Loucy (cell line): ENCODE measurements around the gene CBX7.

ENCODE experiments used
- H2AFZ ChIP-seq: fragments of 200-600 bp; sonication (generic); 2 replicates; pipeline ENCODE4 v1.6.0; 2016; ENCODE audit warnings: antibody characterized with exemption, mild to moderate bottlenecking, low read length, moderate library complexity
- H3F3A ChIP-seq: fragments of 200-600 bp; 2 replicates; pipeline ENCODE4 v1.6.0; 2016; ENCODE audit warnings: antibody characterized with exemption, low read depth, mild to moderate bottlenecking
- H3K27me3 ChIP-seq: fragments of 200-600 bp; sonication (generic); 2 replicates; pipeline ENCODE4 v1.6.1; 2014; ENCODE audit warnings: low read length, mild to moderate bottlenecking; ENCODE audit not compliant: insufficient read depth, poor library complexity, severe bottlenecking
- H3K36me3 ChIP-seq: fragments of 200-600 bp; sonication (generic); 2 replicates; pipeline ENCODE4 v1.6.1; 2016; ENCODE audit warnings: low read length; ENCODE audit not compliant: insufficient read depth
- H3K4me1 ChIP-seq: fragments of 200-600 bp; sonication (generic); 2 replicates; pipeline ENCODE4 v1.5.1; 2014; ENCODE audit warnings: low read length, mild to moderate bottlenecking; ENCODE audit not compliant: insufficient read depth, poor library complexity, severe bottlenecking
- H3K4me2 ChIP-seq: fragments of 200-600 bp; sonication (generic); 2 replicates; pipeline ENCODE4 v1.6.0; 2014; ENCODE audit warnings: antibody characterized with exemption, low read length, low read depth, mild to moderate bottlenecking; ENCODE audit not compliant: poor library complexity, severe bottlenecking
- H3K4me3 ChIP-seq: fragments of 200-600 bp; sonication (generic); 2 replicates; pipeline ENCODE4 v1.5.1; 2014; ENCODE audit warnings: low read length, mild to moderate bottlenecking, mixed read lengths; ENCODE audit not compliant: poor library complexity, severe bottlenecking
- H3K79me2 ChIP-seq: fragments of 200-600 bp; sonication (generic); 2 replicates; pipeline ENCODE4 v1.6.1; 2014; ENCODE audit warnings: low read length; ENCODE audit not compliant: insufficient read depth
- H3K9ac ChIP-seq: fragments of 200-600 bp; sonication (generic); 2 replicates; pipeline ENCODE4 v1.6.0; 2014; ENCODE audit warnings: mild to moderate bottlenecking, low read depth, low read length, moderate library complexity; ENCODE audit not compliant: poor library complexity, severe bottlenecking
- H3K9me2 ChIP-seq: fragments of 200-600 bp; sonication (generic); replicated peaks from 2 replicates; pipeline ENCODE4 v1.6.1; 2016; ENCODE audit warnings: low read depth, low read length, mixed read lengths
- H3K9me3 ChIP-seq: fragments of 200-600 bp; sonication (generic); 2 replicates; pipeline ENCODE4 v1.6.1; 2014; ENCODE audit warnings: mild to moderate bottlenecking, antibody characterized with exemption, low read length, low read depth; ENCODE audit not compliant: insufficient read depth
- H4K20me1 ChIP-seq: fragments of 200-600 bp; sonication (generic); 2 replicates; pipeline ENCODE4 v1.6.0; 2014; ENCODE audit warnings: antibody characterized with exemption, low read length, mild to moderate bottlenecking; ENCODE audit not compliant: insufficient read depth, poor library complexity, severe bottlenecking
- CTCF ChIP-seq: fragments of 200-600 bp; sonication (generic); conservative IDR thresholded peaks from 2 replicates; pipeline ENCODE4 v1.5.1; 2014; ENCODE audit warnings: mild to moderate bottlenecking, antibody characterized with exemption, low read length
- EZH2phosphoT487 ChIP-seq: fragments of 200-600 bp; IDR thresholded peaks from 2 replicates; pipeline ENCODE4 v1.6.1; 2018; ENCODE audit warnings: antibody characterized with exemption, mild to moderate bottlenecking, moderate library complexity, borderline replicate concordance

CBX7 gene

GRCh38 chr22:39149915-39150847 is 2.3 kb downstream of the CBX7 start:
- Histone ChIP-seq H3K27me3 (no peaks in the 10 kb centered on the region), H3K79me2 (no peaks in the 10 kb centered on the region), H3K4me1 (peaks cover 13% of the 10 kb centered on the region), H3K4me2 (no peak overlapping the region), H3K9me2 (no peaks in the 10 kb centered on the region), H3K9me3 (no peaks in the 10 kb centered on the region), H3K4me3 (no peak overlapping the region), H3F3A (no peaks in the 10 kb centered on the region; the same call in 1 of the 2 replicates), H3K36me3 (no peaks in the 10 kb centered on the region), H2AFZ (no peak overlapping the region), H4K20me1 (no peaks in the 10 kb centered on the region), H3K9ac (no peak overlapping the region)
- peak; percentile 22; the same call in 1 of the 2 replicates for TF ChIP-seq CTCF
- TF ChIP-seq EZH2phosphoT487, result no peak

GRCh38 chr22:39148727-39149535 is 3.5 kb downstream of the CBX7 start:
- H3F3A ChIP-seq, result no peaks in the 10 kb centered on the region
- no peaks in the 10 kb centered on the region for H3K9me3 ChIP-seq
- no peaks in the 10 kb centered on the region for H3K9me2 ChIP-seq
- H2AFZ ChIP-seq, result no peak overlapping the region
- peaks cover 25% of the 10 kb centered on the region for H3K4me1 ChIP-seq
- no peaks in the 10 kb centered on the region for H3K27me3 ChIP-seq
- H3K36me3 ChIP-seq, result no peaks in the 10 kb centered on the region
- H4K20me1 ChIP-seq, result no peaks in the 10 kb centered on the region
- no peak overlapping the region for H3K4me2 ChIP-seq
- no peaks in the 10 kb centered on the region for H3K79me2 ChIP-seq
- H3K4me3 ChIP-seq, result no peak overlapping the region
- no peak overlapping the region for H3K9ac ChIP-seq
- TF ChIP-seq EZH2phosphoT487, result no peak
- no peak for TF ChIP-seq CTCF

- no peak overlapping the region for H3K4me3 ChIP-seq
- no peak overlapping the region for H3K9ac ChIP-seq
These were observed 4.3 kb downstream of the CBX7 start for GRCh38 chr22:39148026-39148726.

More at GRCh38 chr22:39148026-39148726, 4.3 kb downstream of the CBX7 start:
- Histone ChIP-seq H3K4me1 (peaks cover 24% of the 10 kb centered on the region), H3K79me2 (no peaks in the 10 kb centered on the region), H3K27me3 (no peaks in the 10 kb centered on the region), H3K9me3 (no peaks in the 10 kb centered on the region), H3F3A (no peaks in the 10 kb centered on the region), H2AFZ (no peak overlapping the region), H3K36me3 (no peaks in the 10 kb centered on the region), H3K9me2 (no peaks in the 10 kb centered on the region), H4K20me1 (no peaks in the 10 kb centered on the region), H3K4me2 (no peak overlapping the region)
- TF ChIP-seq CTCF (no peak), EZH2phosphoT487 (no peak)
